Activated B cell treated with CpG ODN at 0.5 μM for 24 hours (primary cell): Measurements from ENCODE around the gene HS3ST1. TPM values are rescaled to one million over a fixed set of nuclear protein-coding genes. Genes with fewer than 3 reads are reported as not detected.

Experiments
- ATAC-seq: fragments of 200-7000 bp; cut with Tn5 transposase; one replicate; pipeline ENCODE4 v1.10.0; 2021; ENCODE audit warnings: low read depth, mild to moderate bottlenecking, moderate library complexity
- CTCF ChIA-PET: fragments of 350-600 bp; sonication (Branson Sonifier 250); formaldehyde crosslinking; loops from one replicate; lab custom pipeline; 2021; ENCODE audit warnings: antibody characterized with exemption; lab: Charles Lee
- POLR2A ChIA-PET: fragments of 350-600 bp; sonication (Branson Sonifier 250); formaldehyde crosslinking; loops from one replicate; lab custom pipeline; 2021; ENCODE audit warnings: antibody characterized with exemption; lab: Charles Lee
- DNase-seq: peaks from one replicate; pipeline ENCODE4 v3.0.0; 2022
- H3K27ac Mint-ChIP-seq: one replicate; pipeline ENCODE4 v1.8.0; 2020; ENCODE audit warnings: mixed read lengths
- H3K27me3 Mint-ChIP-seq: one replicate; pipeline ENCODE4 v1.8.0; 2021; ENCODE audit warnings: mixed read lengths
- H3K36me3 Mint-ChIP-seq: one replicate; pipeline ENCODE4 v1.8.0; 2021; ENCODE audit warnings: low read depth, mixed read lengths
- H3K4me1 Mint-ChIP-seq: one replicate; pipeline ENCODE4 v1.8.0; 2021; ENCODE audit warnings: mixed read lengths
- H3K4me3 Mint-ChIP-seq: one replicate; pipeline ENCODE4 v1.8.0; 2020; ENCODE audit warnings: mild to moderate bottlenecking, mixed read lengths
- H3K9me3 Mint-ChIP-seq: one replicate; pipeline ENCODE4 v1.8.0; 2020; ENCODE audit warnings: mixed read lengths
- CTCF ChIP-seq: fragments of 200-600 bp; IDR thresholded peaks from one replicate; pipeline ENCODE4 v1.8.0; 2022; ENCODE audit warnings: antibody characterized with exemption, mild to moderate bottlenecking
- intact Hi-C: fragments of 100-400 bp; cut with micrococcal nuclease; formaldehyde crosslinking; loops from one replicate; pipeline ENCODE4 v1.15.1; 2024
- total RNA-seq: library from RNA; stranded (reverse); gene quantifications from 2 replicates; pipeline ENCODE4 v1.2.3, GENCODE V29; 2022

HS3ST1 gene
- total RNA-seq, 1 donor from 2014 or later, result 2.1 TPM

GRCh38 chr4:11468901-11469300 lies 40.2 kb upstream of the HS3ST1 start:
- ATAC-seq (no peak), DNase-seq (no peak)
- Mint-ChIP-seq H3K4me1 (peaks cover 56% of the 10 kb centered on the region), H3K27ac (no peak overlapping the region), H3K36me3 (no peaks in the 10 kb centered on the region), H3K4me3 (no peak overlapping the region), H3K9me3 (no peaks in the 10 kb centered on the region), H3K27me3 (no peaks in the 10 kb centered on the region)
- ChIA-PET CTCF (interaction anchor here (2.1 kb wide), 1 partner anchor 33 kb away, joined by 7 read pairs; no protein-coding TSS in a partner anchor), POLR2A (interaction anchor here (1.6 kb wide), 1 partner anchor 14 kb away, joined by 3 read pairs; no protein-coding TSS in a partner anchor)
- TF ChIP-seq CTCF, result no peak
- intact Hi-C loops, result no loop called here

GRCh38 chr4:11467931-11468330 lies 39.2 kb upstream of the HS3ST1 start:
- POLR2A ChIA-PET, result interaction anchor here (0.7 kb wide), 2 partner anchors 11 to 1011 kb away, joined by 4 read pairs; no protein-coding TSS in a partner anchor
- CTCF ChIA-PET, result no interaction called here
- H3K4me1 Mint-ChIP-seq, result peaks cover 51% of the 10 kb centered on the region

GRCh38 chr4:11463707-11464106 lies 35.0 kb upstream of the HS3ST1 start:
- intact Hi-C loops, result no loop called here
- DNase-seq (no peak), ATAC-seq (no peak)
- no peak for TF ChIP-seq CTCF
- Mint-ChIP-seq H3K4me1 (peaks cover 10% of the 10 kb centered on the region), H3K9me3 (peaks cover 13% of the 10 kb centered on the region), H3K36me3 (peaks cover 5% of the 10 kb centered on the region), H3K27me3 (peaks cover 6% of the 10 kb centered on the region), H3K4me3 (no peak overlapping the region), H3K27ac (no peak overlapping the region)
- ChIA-PET POLR2A (no interaction called here), CTCF (no interaction called here)

More at GRCh38 chr4:11467931-11468330, 39.2 kb upstream of the HS3ST1 start:
- no peak overlapping the region for H3K4me3 Mint-ChIP-seq
- no peak overlapping the region for H3K27ac Mint-ChIP-seq
- DNase-seq (no peak), ATAC-seq (no peak)
- intact Hi-C loops, result no loop called here
- no peaks in the 10 kb centered on the region for H3K27me3 Mint-ChIP-seq
- TF ChIP-seq CTCF, result no peak
- H3K36me3 Mint-ChIP-seq, result no peaks in the 10 kb centered on the region
- no peaks in the 10 kb centered on the region for H3K9me3 Mint-ChIP-seq

- CTCF ChIA-PET, result no interaction called here
- DNase-seq, result no peak
- TF ChIP-seq CTCF, result no peak
- peaks cover 18% of the 10 kb centered on the region for H3K4me1 Mint-ChIP-seq
- POLR2A ChIA-PET, result no interaction called here
- peaks cover 8% of the 10 kb centered on the region for H3K9me3 Mint-ChIP-seq
- ATAC-seq, result no peak
- intact Hi-C loops, result no loop called here
- peaks cover 3% of the 10 kb centered on the region for H3K27me3 Mint-ChIP-seq
- peaks cover 2% of the 10 kb centered on the region for H3K36me3 Mint-ChIP-seq
- no peak overlapping the region for H3K27ac Mint-ChIP-seq
- H3K4me3 Mint-ChIP-seq, result no peak overlapping the region
These were observed 27.7 kb upstream of the HS3ST1 start for GRCh38 chr4:11456401-11456800.

- Mint-ChIP-seq H3K4me1 (peaks cover 18% of the 10 kb centered on the region), H3K9me3 (peaks cover 2% of the 10 kb centered on the region), H3K27ac (no peak overlapping the region), H3K36me3 (no peaks in the 10 kb centered on the region), H3K27me3 (no peaks in the 10 kb centered on the region), H3K4me3 (no peak overlapping the region)
- no peak for ATAC-seq
- TF ChIP-seq CTCF, result no peak
- intact Hi-C loops, result no loop called here
- POLR2A ChIA-PET, result interaction anchor here (0.6 to 1.1 kb wide), 3 partner anchors 15 to 88 kb away, joined by 3 to 4 read pairs (median 3); no protein-coding TSS in a partner anchor
- CTCF ChIA-PET, result no interaction called here
- DNase-seq, result no peak
These were observed 26.6 kb upstream of the HS3ST1 start for GRCh38 chr4:11455201-11455835.
